Liver (tissue), 9 donors: Measurements from ENCODE around the gene ACTRT2. TPM values are rescaled to one million over a fixed set of nuclear protein-coding genes. Genes with fewer than 3 reads are reported as not detected.

ENCODE experiments used
- DNase-seq: peaks from one replicate; pipeline ENCODE4 v3.0.0-alpha.2; 2017; ENCODE audit warnings: low spot score
- H3K27ac ChIP-seq, 2 donors: one replicate each; pipeline ENCODE4 v1.7.0; 2013; ENCODE audit warnings: inconsistent platforms in 2 of 2, low read length in 2 of 2, control low read depth in 1 of 2, low read depth in 1 of 2, mild to moderate bottlenecking in 1 of 2
- H3K27me3 ChIP-seq, 4 donors: one replicate each; pipeline versions ENCODE4 v1.6.1 to v1.7.0; 2013; ENCODE audit warnings: low read length in 3 of 4, inconsistent platforms in 1 of 4, mild to moderate bottlenecking in 1 of 4, moderate library complexity in 1 of 4; ENCODE audit not compliant: control insufficient read depth in 4 of 4, insufficient read depth in 4 of 4
- H3K36me3 ChIP-seq, 4 donors: one replicate each; pipeline versions ENCODE4 v1.6.1 to v1.7.0; 2013; ENCODE audit warnings: low read length in 3 of 4, mild to moderate bottlenecking in 3 of 4, low read depth in 1 of 4, moderate library complexity in 1 of 4; ENCODE audit not compliant: control insufficient read depth in 4 of 4, insufficient read depth in 3 of 4
- H3K4me1 ChIP-seq, 4 donors: one replicate each; pipeline versions ENCODE4 v1.6.1 to v1.7.0; 2013; ENCODE audit warnings: low read length in 3 of 4, mild to moderate bottlenecking in 3 of 4, moderate library complexity in 1 of 4; ENCODE audit not compliant: control insufficient read depth in 4 of 4, insufficient read depth in 4 of 4
- H3K4me3 ChIP-seq, 3 donors: one replicate each; pipeline versions ENCODE4 v1.6.1 to v1.7.0; 2013; ENCODE audit warnings: low read length in 3 of 3, control low read depth in 1 of 3, low read depth in 1 of 3, mild to moderate bottlenecking in 1 of 3
- H3K9ac ChIP-seq, 2 donors: one replicate each; pipeline ENCODE4 v1.7.0; 2013; ENCODE audit warnings: low read length in 2 of 2, mild to moderate bottlenecking in 2 of 2, moderate library complexity in 2 of 2, control low read depth in 1 of 2, low read depth in 1 of 2
- H3K9me3 ChIP-seq, 4 donors: one replicate each; pipeline versions ENCODE4 v1.6.1 to v1.7.0; 2013; ENCODE audit warnings: low read length in 3 of 4; ENCODE audit not compliant: control insufficient read depth in 4 of 4
- ATF3 ChIP-seq: IDR thresholded peaks from 2 replicates; pipeline ENCODE4 v1.6.1; 2016; ENCODE audit warnings: antibody characterized with exemption
- EGR1 ChIP-seq, 2 donors: IDR thresholded peaks; 2 replicates each; pipeline ENCODE4 v1.6.1; 2016 to 2018; ENCODE audit warnings: antibody characterized with exemption in 2 of 2, low read depth in 2 of 2
- FOXA1 ChIP-seq: IDR thresholded peaks from 2 replicates; pipeline ENCODE4 v1.6.1; 2016; ENCODE audit warnings: antibody characterized with exemption
- FOXA2 ChIP-seq: IDR thresholded peaks from 2 replicates; pipeline ENCODE4 v1.6.1; 2016; ENCODE audit warnings: antibody characterized with exemption
- GABPA ChIP-seq, 2 donors: IDR thresholded peaks in 1 of 2; conservative IDR thresholded peaks in 1 of 2; 2 replicates each; pipeline ENCODE4 v1.6.1; 2016; ENCODE audit warnings: antibody characterized with exemption in 2 of 2, mild to moderate bottlenecking in 1 of 2, moderate library complexity in 1 of 2
- HNF4A ChIP-seq, 2 donors: conservative IDR thresholded peaks; 2 replicates each; pipeline ENCODE4 v1.6.1; 2016; ENCODE audit warnings: antibody characterized with exemption in 2 of 2, mild to moderate bottlenecking in 2 of 2
- JUND ChIP-seq, 2 donors: IDR thresholded peaks; 2 replicates each; pipeline ENCODE4 v1.6.1; 2016; ENCODE audit warnings: antibody characterized with exemption in 2 of 2
- NR2F2 ChIP-seq: IDR thresholded peaks from 2 replicates; pipeline ENCODE4 v1.6.1; 2016; ENCODE audit warnings: antibody characterized with exemption
- RAD21 ChIP-seq, 2 donors: IDR thresholded peaks; 2 replicates each; pipeline ENCODE4 v1.6.1; 2016; ENCODE audit warnings: antibody characterized with exemption in 2 of 2, mild to moderate bottlenecking in 2 of 2
- REST ChIP-seq: IDR thresholded peaks from 2 replicates; pipeline ENCODE4 v1.6.1; 2016; ENCODE audit warnings: antibody characterized with exemption, mild to moderate bottlenecking
- RXRA ChIP-seq, 2 donors: IDR thresholded peaks; 2 replicates each; pipeline ENCODE4 v1.6.1; 2017 to 2018; ENCODE audit warnings: antibody characterized with exemption in 2 of 2, mild to moderate bottlenecking in 1 of 2
- SP1 ChIP-seq: IDR thresholded peaks from 2 replicates; pipeline ENCODE4 v1.6.1; 2018; ENCODE audit warnings: antibody characterized with exemption, mild to moderate bottlenecking
- TAF1 ChIP-seq: conservative IDR thresholded peaks from 2 replicates; pipeline ENCODE4 v1.6.1; 2016; ENCODE audit warnings: antibody characterized with exemption, mild to moderate bottlenecking
- YY1 ChIP-seq: IDR thresholded peaks from 2 replicates; pipeline ENCODE4 v1.6.1; 2016; ENCODE audit warnings: antibody characterized with exemption, mild to moderate bottlenecking
- WGBS: extraction: QIAGEN DNeasy Blood & Tissue Kit; methylation state at CpG from one replicate; pipeline ENCODE4 v1.1.7; 2013; 5-methylcytosine and 5-hydroxymethylcytosine counted together
- polyA plus RNA-seq, 2 donors: library from polyadenylated mRNA; stranded (reverse) in 1 of 2; unstranded in 1 of 2; fragments of 200-250 nt in 1 of 2; fragments of >200 nt in 1 of 2; fragmentation: Nextera tagmentation in 1 of 2; extraction: Ambion mirVana in 1 of 2; gene quantifications; one replicate each; pipeline versions ENCODE4 v1.2.1 to v1.2.3, GENCODE V29; 2013 to 2015
- total RNA-seq, 2 donors: library from RNA; depleted of rRNA; stranded (reverse); fragments of >200 nt; gene quantifications; one replicate each; pipeline ENCODE4 v1.2.3, GENCODE V29; 2014
- TF ChIP-seq, protein P1 (sequence below): IDR thresholded peaks from 2 replicates; pipeline ENCODE4 v1.6.1; 2016; ENCODE audit warnings: antibody characterized with exemption
- TF ChIP-seq, protein P2 (sequence below): fragments of 150-350 bp; IDR thresholded peaks from 2 replicates; pipeline ENCODE4 v1.5.1; 2017; ENCODE audit warnings: improper control_type of control experiment, low read depth, low read length; ENCODE audit not compliant: missing input control
- TF ChIP-seq, protein P3 (sequence below): IDR thresholded peaks from 2 replicates; pipeline ENCODE4 v1.6.1; 2016; ENCODE audit warnings: antibody characterized with exemption
- donor health status: healthy.
- donor health status: healthy.
- donor health status: healthy.
- donor health status: healthy.
- donor health status: healthy.

Gene ACTRT2
- total and polyA plus RNA-seq, 4 donors, result not detected

DNA sequence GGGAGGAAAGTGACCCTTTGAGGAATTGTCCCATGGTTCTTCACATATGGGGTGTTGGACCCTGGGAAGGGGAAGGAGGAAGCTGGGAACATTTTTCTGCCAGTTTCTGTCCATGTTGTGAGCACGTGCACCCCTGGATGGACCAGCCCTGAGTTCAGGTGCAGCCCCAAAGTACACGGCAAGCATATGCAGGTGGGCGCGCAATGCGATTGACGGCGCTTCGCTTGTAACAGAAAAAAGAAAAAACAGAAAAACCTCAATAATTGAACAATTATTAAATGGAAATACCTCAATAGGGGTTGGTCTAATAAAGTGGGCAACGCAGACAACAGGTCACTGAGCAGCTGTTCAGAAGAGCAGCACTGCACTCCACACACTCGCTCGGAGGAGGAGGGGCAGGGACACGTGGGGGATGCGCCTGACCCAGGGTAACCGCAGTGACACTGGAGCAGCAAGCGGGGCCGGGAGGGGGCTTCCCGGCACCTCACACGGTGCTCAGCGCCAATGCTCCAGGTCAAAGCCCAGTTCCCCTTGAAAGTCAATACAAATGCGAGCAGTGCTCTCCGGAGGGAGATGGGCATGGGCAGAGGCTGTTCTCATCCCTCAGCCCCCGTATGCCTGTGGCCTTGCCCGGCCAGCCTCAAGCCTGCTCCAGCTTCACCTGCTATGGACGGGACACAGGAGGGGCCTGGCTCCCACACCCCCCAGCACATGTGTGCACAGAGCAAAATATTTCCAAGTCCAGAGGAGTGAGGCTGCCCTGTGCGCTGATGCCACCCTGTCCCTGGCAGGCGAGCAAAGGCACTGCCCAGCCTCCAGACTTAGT lies 6.6 kb upstream of the ACTRT2 start:
- DNase-seq, result no peak
- Histone ChIP-seq H3K4me1 (no peaks in the 10 kb centered on the region), H3K36me3 (no peaks in the 10 kb centered on the region), H3K4me3 (no peak overlapping the region), H3K9me3 (no peaks in the 10 kb centered on the region), H3K27ac (no peak overlapping the region), H3K9ac (no peak overlapping the region), H3K27me3 (peaks cover 0 to 12% (median 3%) of the 10 kb centered on the region in 4 donors)
- TF ChIP-seq FOXA1 (no peak), YY1 (no peak), RAD21 (IDR thresholded peaks at IDR 0.05) (no peak), TAF1 (no peak), NR2F2 (no peak), SP1 (no peak), ATF3 (no peak), EGR1 (IDR thresholded peaks at IDR 0.05; ENCODE audit: low read depth in 2 of 2) (no peak), HNF4A (conservative IDR thresholded peaks at IDR 0.05) (no peak), GABPA (IDR thresholded peaks at IDR 0.05 in 1 of 2, conservative IDR thresholded peaks at IDR 0.05 in 1 of 2) (no peak), FOXA2 (no peak), JUND (IDR thresholded peaks at IDR 0.05) (no peak), RXRA (IDR thresholded peaks at IDR 0.05) (no peak), REST (no peak)
- TF ChIP-seq, protein P1, sequence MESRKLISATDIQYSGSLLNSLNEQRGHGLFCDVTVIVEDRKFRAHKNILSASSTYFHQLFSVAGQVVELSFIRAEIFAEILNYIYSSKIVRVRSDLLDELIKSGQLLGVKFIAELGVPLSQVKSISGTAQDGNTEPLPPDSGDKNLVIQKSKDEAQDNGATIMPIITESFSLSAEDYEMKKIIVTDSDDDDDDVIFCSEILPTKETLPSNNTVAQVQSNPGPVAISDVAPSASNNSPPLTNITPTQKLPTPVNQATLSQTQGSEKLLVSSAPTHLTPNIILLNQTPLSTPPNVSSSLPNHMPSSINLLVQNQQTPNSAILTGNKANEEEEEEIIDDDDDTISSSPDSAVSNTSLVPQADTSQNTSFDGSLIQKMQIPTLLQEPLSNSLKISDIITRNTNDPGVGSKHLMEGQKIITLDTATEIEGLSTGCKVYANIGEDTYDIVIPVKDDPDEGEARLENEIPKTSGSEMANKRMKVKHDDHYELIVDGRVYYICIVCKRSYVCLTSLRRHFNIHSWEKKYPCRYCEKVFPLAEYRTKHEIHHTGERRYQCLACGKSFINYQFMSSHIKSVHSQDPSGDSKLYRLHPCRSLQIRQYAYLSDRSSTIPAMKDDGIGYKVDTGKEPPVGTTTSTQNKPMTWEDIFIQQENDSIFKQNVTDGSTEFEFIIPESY, result no peak
- TF ChIP-seq, protein P2, sequence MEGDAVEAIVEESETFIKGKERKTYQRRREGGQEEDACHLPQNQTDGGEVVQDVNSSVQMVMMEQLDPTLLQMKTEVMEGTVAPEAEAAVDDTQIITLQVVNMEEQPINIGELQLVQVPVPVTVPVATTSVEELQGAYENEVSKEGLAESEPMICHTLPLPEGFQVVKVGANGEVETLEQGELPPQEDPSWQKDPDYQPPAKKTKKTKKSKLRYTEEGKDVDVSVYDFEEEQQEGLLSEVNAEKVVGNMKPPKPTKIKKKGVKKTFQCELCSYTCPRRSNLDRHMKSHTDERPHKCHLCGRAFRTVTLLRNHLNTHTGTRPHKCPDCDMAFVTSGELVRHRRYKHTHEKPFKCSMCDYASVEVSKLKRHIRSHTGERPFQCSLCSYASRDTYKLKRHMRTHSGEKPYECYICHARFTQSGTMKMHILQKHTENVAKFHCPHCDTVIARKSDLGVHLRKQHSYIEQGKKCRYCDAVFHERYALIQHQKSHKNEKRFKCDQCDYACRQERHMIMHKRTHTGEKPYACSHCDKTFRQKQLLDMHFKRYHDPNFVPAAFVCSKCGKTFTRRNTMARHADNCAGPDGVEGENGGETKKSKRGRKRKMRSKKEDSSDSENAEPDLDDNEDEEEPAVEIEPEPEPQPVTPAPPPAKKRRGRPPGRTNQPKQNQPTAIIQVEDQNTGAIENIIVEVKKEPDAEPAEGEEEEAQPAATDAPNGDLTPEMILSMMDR, result no peak
- TF ChIP-seq, protein P3, sequence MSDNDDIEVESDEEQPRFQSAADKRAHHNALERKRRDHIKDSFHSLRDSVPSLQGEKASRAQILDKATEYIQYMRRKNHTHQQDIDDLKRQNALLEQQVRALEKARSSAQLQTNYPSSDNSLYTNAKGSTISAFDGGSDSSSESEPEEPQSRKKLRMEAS, result no peak
- 48% methylated on average over 26 of the region's 26 CpGs for WGBS
